Adipose tissue (tissue), 3 donors: ENCODE data around the gene KCNH1. TPM values are rescaled to one million over a fixed set of nuclear protein-coding genes. Genes with fewer than 3 reads are reported as not detected.
"Not testable (repeated sequence)": the region's sequence is repeated elsewhere in the genome, so short reads cannot be mapped to it uniquely, and the experiment has no call there.

Experiments used
- H3K27ac ChIP-seq: one replicate; pipeline ENCODE4 v1.5.1; 2013; ENCODE audit warnings: low read depth, low read length
- WGBS, 3 donors: extraction: QIAGEN DNeasy Blood & Tissue Kit; methylation state at CpG; one replicate each; pipeline ENCODE4 v1.1.7; 2013; 5-methylcytosine and 5-hydroxymethylcytosine counted together
- polyA plus RNA-seq, 3 donors: library from polyadenylated mRNA; stranded (reverse); fragments of 200-250 nt; gene quantifications; one replicate each; pipeline ENCODE4 v1.2.3, GENCODE V29; 2013
- donor health status: healthy with polysubstance abuse.
- donor health status: Bipolar disorder and iron deficiency.
- donor health status: healthy.

The KCNH1 gene
- polyA plus RNA-seq, 3 donors, result 0.08 to 0.15 TPM; not detected in 1

GRCh38 chr1:210689826-210690225 lies 444.1 kb downstream of the KCNH1 start:
- 77 to 87% (median 79%) methylated on average over 3 of the region's 3 CpGs for WGBS, 3 donors

GRCh38 chr1:210688512-210689234 lies 445.3 kb downstream of the KCNH1 start:
- 80 to 91% (median 87%) methylated on average over 1 of the region's 1 CpG for WGBS, 3 donors
- no peak overlapping the region for H3K27ac ChIP-seq

More at GRCh38 chr1:210689826-210690225, 444.1 kb downstream of the KCNH1 start:
- no peak overlapping the region for H3K27ac ChIP-seq

GRCh38 chr1:210687582-210688279 lies 446.2 kb downstream of the KCNH1 start:
- H3K27ac ChIP-seq, result no peak overlapping the region
- WGBS, 3 donors, result 80 to 84% (median 80%) methylated on average over 7 of the region's 7 CpGs

GRCh38 chr1:210686841-210687240 lies 447.1 kb downstream of the KCNH1 start:
- no peak overlapping the region for H3K27ac ChIP-seq
- WGBS, 3 donors, result 38 to 50% (median 41%) methylated on average over 3 of the region's 3 CpGs

GRCh38 chr1:210685295-210685650 lies 448.7 kb downstream of the KCNH1 start:
- no peak overlapping the region for H3K27ac ChIP-seq
- 87 to 93% (median 93%) methylated on average over 3 of the region's 3 CpGs for WGBS, 3 donors

GRCh38 chr1:210684466-210685294 lies 449.3 kb downstream of the KCNH1 start:
- H3K27ac ChIP-seq, result no peak overlapping the region
- WGBS, 3 donors, result 63 to 78% (median 68%) methylated on average over 5 of the region's 5 CpGs

GRCh38 chr1:210683403-210684047 lies 450.4 kb downstream of the KCNH1 start:
- H3K27ac ChIP-seq, result no peak overlapping the region
- 93 to 95% (median 95%) methylated on average over 33 of the region's 33 CpGs for WGBS, 3 donors

GRCh38 chr1:210681158-210681557 lies 452.8 kb downstream of the KCNH1 start:
- no peak overlapping the region for H3K27ac ChIP-seq
- 68 to 84% (median 70%) methylated on average over 7 of the region's 7 CpGs for WGBS, 3 donors

GRCh38 chr1:210678306-210678705 lies 455.6 kb downstream of the KCNH1 start:
- H3K27ac ChIP-seq, result no peak overlapping the region
- WGBS, 3 donors, result 87 to 88% (median 88%) methylated on average over 3 of the region's 3 CpGs

- WGBS, 3 donors, result 79 to 93% (median 90%) methylated on average over 4 of the region's 4 CpGs
- no peak overlapping the region for H3K27ac ChIP-seq
These were observed 456.4 kb downstream of the KCNH1 start for GRCh38 chr1:210677533-210677932.

- WGBS, 3 donors, result 91 to 98% (median 95%) methylated on average over 3 of the region's 3 CpGs
- H3K27ac ChIP-seq, result no peak overlapping the region
These were observed 457.4 kb downstream of the KCNH1 start for GRCh38 chr1:210676539-210676938.

GRCh38 chr1:210674151-210674550 lies 459.8 kb downstream of the KCNH1 start:
- WGBS, 3 donors, result 54 to 87% (median 71%) methylated on average over 3 of the region's 3 CpGs
- no peak overlapping the region for H3K27ac ChIP-seq

- no peak overlapping the region for H3K27ac ChIP-seq
These were observed 464.0 kb downstream of the KCNH1 start for GRCh38 chr1:210669951-210670350.

GRCh38 chr1:210663730-210664573 lies 470.0 kb downstream of the KCNH1 start:
- 56 to 69% (median 58%) methylated on average over 7 of the region's 7 CpGs for WGBS, 3 donors
- no peak overlapping the region for H3K27ac ChIP-seq

- no peak overlapping the region for H3K27ac ChIP-seq
- 88 to 92% (median 89%) methylated on average over 4 of the region's 4 CpGs for WGBS, 3 donors
These were observed 471.5 kb downstream of the KCNH1 start for GRCh38 chr1:210662291-210663050.

- 92 to 98% (median 94%) methylated on average over 4 of the region's 4 CpGs for WGBS, 3 donors
- H3K27ac ChIP-seq, result not testable (repeated sequence)
These were observed 472.4 kb downstream of the KCNH1 start for GRCh38 chr1:210661520-210661919.

- whole genome bisulfite sequencing, 3 donors, result 85 to 91% (median 90%) methylated on average over 6 of the region's 6 CpGs
- no peak overlapping the region for H3K27ac ChIP-seq
These were observed 476.1 kb downstream of the KCNH1 start for GRCh38 chr1:210657806-210658205.
